Lung (tissue), 12 donors: ENCODE measurements around the gene AUNIP. TPM values are rescaled to one million over a fixed set of nuclear protein-coding genes. Genes with fewer than 3 reads are reported as not detected.

Experiments
- ATAC-seq: fragments of 200-7000 bp; cut with Tn5 transposase; one replicate; pipeline ENCODE4 v1.9.1; 2020; ENCODE audit warnings: moderate number of reproducible peaks; ENCODE audit not compliant: insufficient read depth, low FRiP score
- DNase-seq, 3 donors: peaks; one replicate each; pipeline ENCODE4 v3.0.0-alpha.2; 2013 to 2017
- H3K27ac ChIP-seq, 2 donors: one replicate each; pipeline ENCODE4 v1.5.1; 2013; ENCODE audit warnings: mild to moderate bottlenecking in 2 of 2, moderate library complexity in 2 of 2, control low read depth in 1 of 2, inconsistent platforms in 1 of 2, low read depth in 1 of 2, low read length in 1 of 2
- H3K27me3 ChIP-seq, 3 donors: one replicate each; pipeline ENCODE4 v1.5.1; 2013; ENCODE audit warnings: low read length in 2 of 3; ENCODE audit not compliant: control insufficient read depth in 3 of 3, insufficient read depth in 3 of 3
- H3K36me3 ChIP-seq, 4 donors: one replicate each; pipeline ENCODE4 v1.5.1; 2013; ENCODE audit warnings: low read length in 4 of 4, mild to moderate bottlenecking in 1 of 4, moderate library complexity in 1 of 4; ENCODE audit not compliant: control insufficient read depth in 4 of 4, insufficient read depth in 4 of 4
- H3K4me1 ChIP-seq, 5 donors: one replicate each; pipeline ENCODE4 v1.5.1; 2013; ENCODE audit warnings: low read length in 5 of 5, mild to moderate bottlenecking in 2 of 5, moderate library complexity in 1 of 5; ENCODE audit not compliant: control insufficient read depth in 5 of 5, insufficient read depth in 5 of 5
- H3K4me3 ChIP-seq: one replicate; pipeline ENCODE4 v1.5.1; 2013; ENCODE audit warnings: mild to moderate bottlenecking, control low read depth, moderate library complexity
- H3K9ac ChIP-seq, 2 donors: one replicate each; pipeline ENCODE4 v1.5.1; 2013; ENCODE audit warnings: low read length in 2 of 2, control low read depth in 1 of 2; ENCODE audit not compliant: insufficient read depth in 1 of 2
- H3K9me3 ChIP-seq, 4 donors: one replicate each; pipeline ENCODE4 v1.5.1; 2013; ENCODE audit warnings: low read length in 3 of 4, mild to moderate bottlenecking in 1 of 4, moderate library complexity in 1 of 4; ENCODE audit not compliant: control insufficient read depth in 4 of 4, insufficient read depth in 3 of 4
- CTCF ChIP-seq: IDR thresholded peaks from 2 replicates; pipeline ENCODE4 v1.5.1; 2012; ENCODE audit warnings: mild to moderate bottlenecking; ENCODE audit errors: control extremely low read depth, extremely low read depth
- WGBS, 2 donors: extraction: QIAGEN DNeasy Blood & Tissue Kit; methylation state at CpG; one replicate each; pipeline ENCODE4 v1.1.7; 2013; 5-methylcytosine and 5-hydroxymethylcytosine counted together
- polyA plus RNA-seq, 2 donors: library from polyadenylated mRNA; stranded (reverse); fragments of 200-250 nt; gene quantifications; one replicate each; pipeline ENCODE4 v1.2.1, GENCODE V29; 2013
- total RNA-seq, 2 donors: library from RNA; depleted of rRNA in 1 of 2; stranded (reverse); fragments of >200 nt in 1 of 2; gene quantifications; one replicate each; pipeline ENCODE4 v1.2.1, GENCODE V29; 2014 to 2021
- donor health status: control.
- donor health status: control.
- donor health status: Bipolar disorder and iron deficiency.
- donor health status: healthy.
- donor health status: DM: yes; HTN: yes; CAD: no.

AUNIP gene
- total and polyA plus RNA-seq, 4 donors: 0.21 to 1.1 (median 0.29) TPM

GRCh38 chr1:25896266-25896665 is 37.0 kb upstream of the AUNIP start:
- ATAC-seq (no peak), DNase-seq (no peak)
- Histone ChIP-seq H3K27me3 (no peaks in the 10 kb centered on the region), H3K9ac (no peak overlapping the region), H3K27ac (no peak overlapping the region), H3K36me3 (peaks cover 0 to 28% (median 12%) of the 10 kb centered on the region in 4 donors), H3K9me3 (no peaks in the 10 kb centered on the region), H3K4me1 (peaks cover 0 to 26% (median 9%) of the 10 kb centered on the region in 5 donors), H3K4me3 (no peak overlapping the region)
- WGBS, 2 donors: 89 to 94% methylated on average over 1 of the region's 1 CpG
- no peak for TF ChIP-seq CTCF

GRCh38 chr1:25895365-25895990 is 36.2 kb upstream of the AUNIP start:
- WGBS, 2 donors: 18 to 29% methylated on average over 12 of the region's 12 CpGs
- Histone ChIP-seq H3K4me1 (peaks cover 0 to 29% (median 10%) of the 10 kb centered on the region in 5 donors), H3K9me3 (no peaks in the 10 kb centered on the region), H3K36me3 (peaks cover 0 to 21% (median 11%) of the 10 kb centered on the region in 4 donors), H3K27me3 (no peaks in the 10 kb centered on the region), H3K9ac (no peak overlapping the region), H3K4me3 (no peak overlapping the region), H3K27ac (no peak overlapping the region)
- DNase-seq (peak; percentile 96 to 97 (median 96)), ATAC-seq (peak; percentile 86)
- peak; percentile 99 for TF ChIP-seq CTCF

- Histone ChIP-seq H3K4me3 (no peak overlapping the region), H3K9me3 (no peaks in the 10 kb centered on the region), H3K9ac (no peak overlapping the region), H3K27me3 (no peaks in the 10 kb centered on the region), H3K4me1 (peaks cover 0 to 38% (median 10%) of the 10 kb centered on the region in 5 donors), H3K36me3 (peaks cover 0 to 16% (median 3%) of the 10 kb centered on the region in 4 donors), H3K27ac (peak overlapping the region in 1 of 2 donors; percentile 6)
- TF ChIP-seq CTCF: no peak
- 77 to 78% methylated on average over 4 of the region's 4 CpGs for WGBS, 2 donors
- ATAC-seq (no peak), DNase-seq (peak in 2 of 3 donors; percentile 53 to 67)
These were observed 33.9 kb upstream of the AUNIP start for GRCh38 chr1:25893116-25893515.
